K562 (cell line): ENCODE results near the gene SYT13. TPM values are rescaled to one million over a fixed set of nuclear protein-coding genes. Genes with fewer than 3 reads are reported as not detected.
A peak's percentile ranks its signal among the peaks of the same experiment; 100 is the strongest.

Source experiments
- ATAC-seq: fragments of 200-7000 bp; cut with Tn5 transposase; 3 replicates; pipeline ENCODE4 v1.9.1; 2020; ENCODE audit warnings: moderate library complexity
- BruUV-seq: library from RNA; stranded (reverse); fragments of 400-500 nt; replicated peaks from 2 replicates; lab custom pipeline; 2021; lab: Mats Ljungman, UMichigan
- CTCF ChIA-PET: fragments of 300-600 bp; formaldehyde crosslinking; extraction: SDS; loops from one replicate; lab custom pipeline; 2021; ENCODE audit warnings: low intra/inter-chr PET ratio; lab: Yijun Ruan, JAX
- POLR2A ChIA-PET: fragments of 300-600, 350-650 bp; sonication (Branson Sonifier 250); formaldehyde crosslinking; extraction: SDS; loops from one replicate; lab custom pipeline; 2021; ENCODE audit warnings: antibody characterized with exemption, inconsistent platforms; lab: Yijun Ruan, JAX
- DNase-seq, 4 experiments: peaks; one replicate each; pipeline versions ENCODE4 v3.0.0 to v3.0.0-alpha.2; 2011 to 2018; ENCODE audit warnings: low spot score in 3 of 4, mixed read lengths in 3 of 4; ENCODE audit errors: extremely low read depth in 1 of 4
- FAIRE-seq: peaks from 2 replicates; lab custom pipeline; 2011; peaks lifted over from hg19 to GRCh38; lab: Jason Lieb, UNC
- H2AFZ ChIP-seq: 2 replicates; pipeline ENCODE4 v1.6.0; 2011; ENCODE audit warnings: low read depth, low read length, control low read depth, inconsistent platforms
- H3K27ac ChIP-seq: fragments of 200-600 bp; 3 replicates; pipeline ENCODE4 v1.8.0; 2011; ENCODE audit warnings: low read depth, mild to moderate bottlenecking, control low read depth, inconsistent platforms, low read length, moderate library complexity, mixed read lengths; ENCODE audit errors: extremely low read depth
- H3K27me3 ChIP-seq, 2 experiments: fragments of 300-600 bp in 1 of 2; 2 replicates in 1 of 2; 3 replicates in 1 of 2; pipeline versions ENCODE4 v1.6.0 to v1.8.0; 2011; ENCODE audit warnings: inconsistent platforms in 2 of 2, low read length in 2 of 2, mild to moderate bottlenecking in 1 of 2, mixed read lengths in 1 of 2, moderate library complexity in 1 of 2; ENCODE audit not compliant: control insufficient read depth in 2 of 2, insufficient read depth in 2 of 2
- H3K36me3 ChIP-seq: fragments of 300-600 bp; 3 replicates; pipeline ENCODE4 v1.8.0; 2011; ENCODE audit warnings: mild to moderate bottlenecking, low read length, inconsistent platforms; ENCODE audit not compliant: control insufficient read depth, insufficient read depth
- H3K4me1 ChIP-seq, 2 experiments: fragments of 200-600 bp in 1 of 2; replicated peaks in 1 of 2; 2 replicates in 1 of 2; 3 replicates in 1 of 2; pipeline versions ENCODE4 v1.5.1 to v1.8.0; 2011; ENCODE audit warnings: inconsistent platforms in 2 of 2, low read length in 2 of 2, mild to moderate bottlenecking in 1 of 2, mixed read lengths in 1 of 2, moderate library complexity in 1 of 2; ENCODE audit not compliant: control insufficient read depth in 2 of 2, insufficient read depth in 2 of 2
- H3K4me2 ChIP-seq: 2 replicates; pipeline ENCODE4 v1.6.1; 2011; ENCODE audit warnings: low read length, control low read depth, inconsistent platforms, mixed read lengths; ENCODE audit not compliant: insufficient read depth
- H3K4me3 ChIP-seq: fragments of 200-600 bp; sonication (generic), shearing (Covaris generic); 2 replicates; pipeline ENCODE4 v1.5.1; 2016; ENCODE audit warnings: control low read depth, inconsistent platforms
- H3K79me2 ChIP-seq: fragments of 200-600 bp; 3 replicates; pipeline ENCODE4 v1.8.0; 2011; ENCODE audit warnings: low read length, inconsistent platforms; ENCODE audit not compliant: control insufficient read depth, insufficient read depth
- H3K9ac ChIP-seq, 2 experiments: 2 replicates each; pipeline versions ENCODE4 v1.6.0 to v1.6.1; 2011; ENCODE audit warnings: low read depth in 2 of 2, low read length in 2 of 2, control low read depth in 1 of 2, inconsistent platforms in 1 of 2, mild to moderate bottlenecking in 1 of 2, mixed read lengths in 1 of 2; ENCODE audit not compliant: insufficient read depth in 1 of 2
- H3K9me1 ChIP-seq: one replicate; pipeline ENCODE4 v1.6.0; 2011; ENCODE audit warnings: inconsistent platforms, mild to moderate bottlenecking, low read length, moderate library complexity; ENCODE audit not compliant: control insufficient read depth, insufficient read depth
- H3K9me3 ChIP-seq: replicated peaks from 2 replicates; pipeline ENCODE4 v1.5.1; 2011; ENCODE audit warnings: low read depth, low read length, inconsistent platforms; ENCODE audit not compliant: control insufficient read depth, insufficient read depth
- H4K20me1 ChIP-seq: replicated peaks from 2 replicates; pipeline ENCODE4 v1.6.1; 2011; ENCODE audit warnings: low read length, inconsistent platforms, mixed read lengths; ENCODE audit not compliant: control insufficient read depth, insufficient read depth
- ESRRB ChIP-seq: fragments of 250-450 bp; sonication (Bioruptor Pico); IDR thresholded peaks from 2 replicates; pipeline ENCODE4 v1.5.0; 2020; ENCODE audit warnings: mild to moderate bottlenecking, moderate library complexity, borderline replicate concordance
- JUND ChIP-seq, 2 experiments: IDR thresholded peaks; 2 replicates in 1 of 2; 3 replicates in 1 of 2; pipeline ENCODE4 v1.6.1; 2011; ENCODE audit warnings: borderline replicate concordance in 2 of 2, low read depth in 2 of 2, low read length in 2 of 2, improper control_type of control experiment in 1 of 2, missing biosample characterization in 1 of 2, missing genetic modification characterization in 1 of 2, missing genetic modification reagents in 1 of 2
- KAT2B ChIP-seq: IDR thresholded peaks from one replicate; pipeline ENCODE4 v1.6.1; 2012; ENCODE audit warnings: low read depth, mild to moderate bottlenecking, control low read depth, inconsistent platforms, low read length, moderate library complexity
- KHSRP ChIP-seq: fragments of 450-650 bp; IDR thresholded peaks from 2 replicates; pipeline ENCODE4 v1.6.1; 2017
- MAFF ChIP-seq: IDR thresholded peaks from 2 replicates; pipeline ENCODE4 v1.6.1; 2012; ENCODE audit warnings: low read length, improper control_type of control experiment
- SLC30A9 ChIP-seq: fragments of 250-450 bp; sonication (Bioruptor Pico); IDR thresholded peaks from 2 replicates; pipeline ENCODE4 v1.8.0; 2022; ENCODE audit warnings: mild to moderate bottlenecking, moderate library complexity
- TFAM ChIP-seq: fragments of 250-450 bp; sonication (Bioruptor Pico); conservative IDR thresholded peaks from 2 replicates; pipeline ENCODE4 v1.5.0; 2021; ENCODE audit warnings: mild to moderate bottlenecking, moderate library complexity
- ZFP36 ChIP-seq: fragments of 150-350 bp; IDR thresholded peaks from 2 replicates; pipeline ENCODE4 v1.6.1; 2018; ENCODE audit warnings: low read length, low read depth; ENCODE audit not compliant: partially characterized antibody
- ZNF3 ChIP-seq: fragments of 250-450 bp; sonication (Bioruptor Pico); IDR thresholded peaks from 2 replicates; pipeline ENCODE4 v1.5.0; 2021; ENCODE audit warnings: mild to moderate bottlenecking, moderate library complexity
- WGBS: fragments of 100-300 bp; shearing (Covaris generic); methylation state at CpG from one replicate; pipeline ENCODE4 v1.1.6; 2016; ENCODE audit warnings: low coverage, mixed read lengths; ENCODE audit not compliant: insufficient coverage; ENCODE audit errors: missing lambda C conversion rate; 5-methylcytosine and 5-hydroxymethylcytosine counted together
- in situ Hi-C: fragments of 300-500 bp; cut with MboI; formaldehyde crosslinking; loops from 4 replicates; pipeline ENCODE4 v1.15.0; 2018; ENCODE audit warnings: inconsistent platforms, mixed read lengths
- intact Hi-C: fragments of 100-400 bp; cut with micrococcal nuclease; formaldehyde crosslinking; loops from 2 replicates; pipeline ENCODE4 v1.14.2; 2022
- polyA plus RNA-seq, 8 experiments: library from polyadenylated mRNA; depleted of rRNA in 4 of 8; stranded (reverse) in 5 of 8; unstranded in 3 of 8; fragments of >200 nt; fragmentation: Nextera tagmentation in 2 of 8; fragmentation: Illumina TruSeq in 1 of 8; extraction: Ambion mirVana in 2 of 8; extraction: Trizol in 1 of 8; gene quantifications; 2 replicates each; pipeline versions ENCODE4 v1.2.1 to v1.2.3, GENCODE V29; 2011 to 2014; ENCODE audit warnings: inconsistent platforms in 1 of 8, missing spikeins in 1 of 8
- total RNA-seq, 7 experiments: library from RNA; depleted of rRNA in 6 of 7; stranded (reverse); fragments of >200 nt in 6 of 7; fragmentation: Illumina TruSeq in 2 of 7; extraction: Trizol in 2 of 7; gene quantifications; 2 replicates each; pipeline versions ENCODE4 v1.2.1 to v1.2.3, GENCODE V29; 2011 to 2021; ENCODE audit warnings: low replicate concordance in 1 of 7
- TF ChIP-seq, protein P1 (sequence below): fragments of 450-650 bp; IDR thresholded peaks from 2 replicates; pipeline ENCODE4 v1.6.1; 2016; ENCODE audit warnings: borderline replicate concordance

The SYT13 gene
- total and polyA plus RNA-seq, 9 of the 15 experiments (the other 6 are each of a cell fraction or from before 2014, with no cell fraction given) = under 0.01 to 0.13 (median 0.08) TPM; not detected in 2

- ChIA-PET CTCF (no interaction called here), POLR2A (interaction anchor here (1.1 kb wide), 1 partner anchor 10 kb away, joined by 3 read pairs; no protein-coding TSS in a partner anchor)
- Histone ChIP-seq H4K20me1 (no peaks in the 10 kb centered on the region), H3K9me3 (no peaks in the 10 kb centered on the region), H3K9ac (no peak overlapping the region), H3K27ac (no peak overlapping the region), H3K36me3 (no peaks in the 10 kb centered on the region), H3K4me3 (no peak overlapping the region), H3K9me1 (no peaks in the 10 kb centered on the region), H3K79me2 (no peaks in the 10 kb centered on the region), H3K4me1 (no peaks in the 10 kb centered on the region), H3K27me3 (peaks cover 0 to 6% of the 10 kb centered on the region in 2 experiments; a peak in 1 of 5 replicates), H2AFZ (no peak overlapping the region), H3K4me2 (no peak overlapping the region)
- no TSS peak for BruUV-seq
- no peak for DNase-seq
- in situ Hi-C loops = no loop called here
- 4% methylated on average over 3 of the region's 3 CpGs for WGBS
- no peak for FAIRE-seq
- TF ChIP-seq ZFP36 (peak; percentile 18), KAT2B (no peak)
- intact Hi-C loops = no loop called here
- ATAC-seq = no peak
These were observed 22.4 kb downstream of the SYT13 start for GRCh38 chr11:45263773-45264172.

DNA sequence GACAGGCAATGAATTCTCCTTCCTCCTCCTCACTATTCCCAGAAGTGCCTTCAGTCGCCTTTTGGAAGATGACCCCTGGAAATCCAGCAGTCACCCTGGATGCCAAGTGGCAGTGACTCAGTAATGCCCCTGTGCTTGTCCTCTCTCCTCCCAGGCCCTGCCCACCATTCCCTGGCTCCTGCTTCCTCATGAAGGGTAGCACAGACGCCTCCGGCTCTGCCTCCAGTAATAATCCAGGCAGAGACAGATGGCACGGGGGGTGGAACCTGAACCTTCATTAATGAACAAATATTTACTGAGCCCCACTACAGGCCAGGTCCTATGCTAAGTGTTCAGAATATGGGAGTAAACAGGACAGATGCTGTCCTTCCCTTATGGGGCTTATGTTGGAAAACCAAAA is 23.2 kb downstream of the SYT13 start:
- WGBS = 0% methylated on average over 4 of the region's 4 CpGs
- Histone ChIP-seq H3K36me3 (no peaks in the 10 kb centered on the region), H4K20me1 (no peaks in the 10 kb centered on the region), H3K27me3 (peaks cover 0 to 6% of the 10 kb centered on the region in 2 experiments; a peak in 1 of 5 replicates), H3K27ac (no peak overlapping the region), H3K79me2 (no peaks in the 10 kb centered on the region), H3K9me3 (no peaks in the 10 kb centered on the region), H3K9ac (no peak overlapping the region), H3K4me3 (no peak overlapping the region), H3K4me2 (no peak overlapping the region), H3K4me1 (no peaks in the 10 kb centered on the region), H3K9me1 (no peaks in the 10 kb centered on the region), H2AFZ (no peak overlapping the region)
- TF ChIP-seq KHSRP = no peak
- no peak for TF ChIP-seq TFAM (CRISPR knock-in tag)
- TF ChIP-seq, protein P1, sequence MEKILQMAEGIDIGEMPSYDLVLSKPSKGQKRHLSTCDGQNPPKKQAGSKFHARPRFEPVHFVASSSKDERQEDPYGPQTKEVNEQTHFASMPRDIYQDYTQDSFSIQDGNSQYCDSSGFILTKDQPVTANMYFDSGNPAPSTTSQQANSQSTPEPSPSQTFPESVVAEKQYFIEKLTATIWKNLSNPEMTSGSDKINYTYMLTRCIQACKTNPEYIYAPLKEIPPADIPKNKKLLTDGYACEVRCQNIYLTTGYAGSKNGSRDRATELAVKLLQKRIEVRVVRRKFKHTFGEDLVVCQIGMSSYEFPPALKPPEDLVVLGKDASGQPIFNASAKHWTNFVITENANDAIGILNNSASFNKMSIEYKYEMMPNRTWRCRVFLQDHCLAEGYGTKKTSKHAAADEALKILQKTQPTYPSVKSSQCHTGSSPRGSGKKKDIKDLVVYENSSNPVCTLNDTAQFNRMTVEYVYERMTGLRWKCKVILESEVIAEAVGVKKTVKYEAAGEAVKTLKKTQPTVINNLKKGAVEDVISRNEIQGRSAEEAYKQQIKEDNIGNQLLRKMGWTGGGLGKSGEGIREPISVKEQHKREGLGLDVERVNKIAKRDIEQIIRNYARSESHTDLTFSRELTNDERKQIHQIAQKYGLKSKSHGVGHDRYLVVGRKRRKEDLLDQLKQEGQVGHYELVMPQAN = no peak
- TF ChIP-seq ESRRB (CRISPR knock-in tag) = no peak
- TF ChIP-seq MAFF = no peak
- TF ChIP-seq SLC30A9 (CRISPR knock-in tag) = no peak
- no peak for TF ChIP-seq ZNF3
- no peak for TF ChIP-seq JUND (IDR thresholded peaks at IDR 0.05; ENCODE audit: borderline replicate concordance, low read depth, low read length)
- TF ChIP-seq JUND (tag; IDR thresholded peaks at IDR 0.05; ENCODE audit: borderline replicate concordance, low read depth, low read length) = no peak
- no peak for FAIRE-seq
- ChIA-PET POLR2A (no interaction called here), CTCF (no interaction called here)
- in situ Hi-C loops (no loop called here), intact Hi-C loops (no loop called here)
- BruUV-seq = no TSS peak
- no peak for ATAC-seq
- no peak for DNase-seq
